H9 (cell line): ENCODE data around the gene TBC1D4. TPM values are rescaled to one million over a fixed set of nuclear protein-coding genes. Genes with fewer than 3 reads are reported as not detected.

ENCODE experiments used
- DNase-seq: peaks from one replicate; pipeline ENCODE4 v3.0.0-alpha.2; 2017
- H2AFZ ChIP-seq: one replicate; pipeline ENCODE4 v1.6.1; 2013; ENCODE audit warnings: mild to moderate bottlenecking, low read length, control low read depth, moderate library complexity
- H2AK5ac ChIP-seq: 2 replicates; pipeline ENCODE4 v1.6.1; 2013; ENCODE audit warnings: low read length, control low read depth, mixed read lengths; ENCODE audit not compliant: insufficient read length
- H2BK120ac ChIP-seq: one replicate; pipeline ENCODE4 v1.6.1; 2013; ENCODE audit warnings: low read depth, mild to moderate bottlenecking, low read length, control low read depth, inconsistent platforms; ENCODE audit not compliant: poor library complexity, severe bottlenecking
- H2BK12ac ChIP-seq: 2 replicates; pipeline ENCODE4 v1.6.1; 2013; ENCODE audit warnings: low read length, control low read depth, mixed read lengths, low read depth; ENCODE audit not compliant: insufficient read length
- H2BK15ac ChIP-seq: 2 replicates; pipeline ENCODE4 v1.6.1; 2013; ENCODE audit warnings: low read depth, low read length, control low read depth
- H2BK20ac ChIP-seq: one replicate; pipeline ENCODE4 v1.6.1; 2013; ENCODE audit warnings: low read depth, mild to moderate bottlenecking, low read length, control low read depth, inconsistent platforms; ENCODE audit not compliant: poor library complexity, severe bottlenecking
- H2BK5ac ChIP-seq: 2 replicates; pipeline ENCODE4 v1.6.1; 2013; ENCODE audit warnings: low read length, control low read depth, mixed read lengths; ENCODE audit not compliant: insufficient read length
- H3K14ac ChIP-seq: 2 replicates; pipeline ENCODE4 v1.6.1; 2013; ENCODE audit warnings: low read length, control low read depth; ENCODE audit not compliant: insufficient read depth
- H3K18ac ChIP-seq: 2 replicates; pipeline ENCODE4 v1.6.1; 2013; ENCODE audit warnings: low read depth, mild to moderate bottlenecking, mixed read lengths, low read length, control low read depth; ENCODE audit not compliant: insufficient read length
- H3K23ac ChIP-seq: 2 replicates; pipeline ENCODE4 v1.6.1; 2013; ENCODE audit warnings: low read length, control low read depth, mixed read lengths, low read depth; ENCODE audit not compliant: insufficient read length
- H3K23me2 ChIP-seq: 2 replicates; pipeline ENCODE4 v1.6.1; 2013; ENCODE audit warnings: low read depth, mild to moderate bottlenecking, mixed read lengths, low read length, control low read depth; ENCODE audit not compliant: insufficient read length, poor library complexity, severe bottlenecking
- H3K27ac ChIP-seq: 2 replicates; pipeline ENCODE4 v1.5.1; 2013; ENCODE audit warnings: low read length, control low read depth, mixed read lengths, low read depth; ENCODE audit not compliant: insufficient read length
- H3K27me3 ChIP-seq: 2 replicates; pipeline ENCODE4 v1.6.1; 2013; ENCODE audit warnings: low read length, control low read depth, inconsistent platforms; ENCODE audit not compliant: insufficient read depth
- H3K4ac ChIP-seq: 2 replicates; pipeline ENCODE4 v1.6.1; 2013; ENCODE audit warnings: low read depth, mild to moderate bottlenecking, control low read depth, inconsistent platforms, low read length, moderate library complexity
- H3K4me1 ChIP-seq: 2 replicates; pipeline ENCODE4 v1.6.1; 2013; ENCODE audit warnings: low read length, control low read depth, inconsistent platforms; ENCODE audit not compliant: insufficient read depth
- H3K4me2 ChIP-seq: 2 replicates; pipeline ENCODE4 v1.6.1; 2013; ENCODE audit warnings: low read length, control low read depth, mixed read lengths; ENCODE audit not compliant: insufficient read length, insufficient read depth
- H3K56ac ChIP-seq: 2 replicates; pipeline ENCODE4 v1.6.1; 2013; ENCODE audit warnings: low read depth, mild to moderate bottlenecking, mixed read lengths, low read length, control low read depth; ENCODE audit not compliant: insufficient read length
- H3K79me1 ChIP-seq: 2 replicates; pipeline ENCODE4 v1.6.1; 2013; ENCODE audit warnings: low read depth, mild to moderate bottlenecking, moderate library complexity, low read length, control low read depth, inconsistent platforms; ENCODE audit not compliant: insufficient read depth, poor library complexity, severe bottlenecking
- H3K79me2 ChIP-seq: 2 replicates; pipeline ENCODE4 v1.6.1; 2013; ENCODE audit warnings: low read length, control low read depth, inconsistent platforms; ENCODE audit not compliant: insufficient read depth
- H3K9ac ChIP-seq: 2 replicates; pipeline ENCODE4 v1.6.1; 2013; ENCODE audit warnings: low read length, control low read depth, mixed read lengths; ENCODE audit not compliant: insufficient read length; ENCODE audit errors: extremely low read depth
- H3K9me3 ChIP-seq: one replicate; pipeline ENCODE4 v1.6.1; 2013; ENCODE audit warnings: low read depth, low read length, inconsistent platforms; ENCODE audit not compliant: control insufficient read depth
- H3T11ph ChIP-seq: one replicate; pipeline ENCODE4 v1.6.1; 2013; ENCODE audit warnings: mild to moderate bottlenecking, low read length, control low read depth, inconsistent platforms
- H4K20me1 ChIP-seq: one replicate; pipeline ENCODE4 v1.6.1; 2013; ENCODE audit not compliant: control insufficient read depth, insufficient read length, insufficient read depth
- H4K5ac ChIP-seq: 2 replicates; pipeline ENCODE4 v1.6.1; 2013; ENCODE audit warnings: low read depth, mild to moderate bottlenecking, mixed read lengths, low read length, control low read depth; ENCODE audit not compliant: insufficient read length
- H4K8ac ChIP-seq: replicated peaks from 2 replicates; pipeline ENCODE4 v1.6.1; 2013; ENCODE audit warnings: low read length, control low read depth, mixed read lengths, low read depth; ENCODE audit not compliant: insufficient read length
- H4K91ac ChIP-seq: 2 replicates; pipeline ENCODE4 v1.6.1; 2013; ENCODE audit warnings: low read depth, mild to moderate bottlenecking, moderate library complexity, mixed read lengths, low read length, control low read depth; ENCODE audit not compliant: insufficient read length
- H3K27ac Mint-ChIP-seq, 3 experiments: 2 replicates in 2 of 3; 3 replicates in 1 of 3; pipeline ENCODE4 v1.8.0; 2020 to 2021; ENCODE audit warnings: mixed read lengths in 3 of 3, mild to moderate bottlenecking in 1 of 3, moderate library complexity in 1 of 3
- H3K27me3 Mint-ChIP-seq: 2 replicates; pipeline ENCODE4 v1.8.0; 2021; ENCODE audit warnings: low read depth, mild to moderate bottlenecking, moderate library complexity, mixed read lengths
- H3K36me3 Mint-ChIP-seq, 3 experiments: 2 replicates in 2 of 3; 3 replicates in 1 of 3; pipeline ENCODE4 v1.8.0; 2020 to 2021; ENCODE audit warnings: low read depth in 3 of 3, mixed read lengths in 3 of 3; ENCODE audit not compliant: insufficient read depth in 1 of 3
- H3K4me1 Mint-ChIP-seq, 2 experiments: 2 replicates each; pipeline ENCODE4 v1.8.0; 2020; ENCODE audit warnings: mixed read lengths in 2 of 2
- H3K4me3 Mint-ChIP-seq, 2 experiments: 2 replicates in 1 of 2; 3 replicates in 1 of 2; pipeline ENCODE4 v1.8.0; 2020 to 2021; ENCODE audit warnings: mild to moderate bottlenecking in 2 of 2, mixed read lengths in 2 of 2, moderate library complexity in 1 of 2
- H3K9me3 Mint-ChIP-seq, 2 experiments: 2 replicates in 1 of 2; 3 replicates in 1 of 2; pipeline ENCODE4 v1.8.0; 2020; ENCODE audit warnings: mild to moderate bottlenecking in 2 of 2, mixed read lengths in 2 of 2, moderate library complexity in 1 of 2
- CTCF ChIP-seq: fragments of 200-600 bp; sonication (generic); conservative IDR thresholded peaks from 3 replicates; pipeline ENCODE4 v1.8.0; 2021; ENCODE audit warnings: antibody characterized with exemption, mild to moderate bottlenecking
- WGBS: extraction: QIAGEN DNeasy Blood & Tissue Kit; methylation state at CpG from one replicate; pipeline ENCODE4 v1.1.7; 2013; ENCODE audit warnings: missing lambda C conversion rate, low lambda C conversion rate, mixed read lengths; ENCODE audit not compliant: insufficient read length; ENCODE audit errors: extremely low coverage; 5-methylcytosine and 5-hydroxymethylcytosine counted together
- total RNA-seq: library from RNA; stranded (reverse); gene quantifications from 2 replicates; pipeline ENCODE4 v1.2.1, GENCODE V29; 2021

TBC1D4 gene
- total RNA-seq, 1 experiment from 2014 or later: 10.5 TPM

- Histone ChIP-seq H3T11ph (no peak overlapping the region), H3K79me2 (no peaks in the 10 kb centered on the region), H3K14ac (no peak overlapping the region), H3K23ac (no peak overlapping the region), H3K9ac (no peak overlapping the region), H3K23me2 (no peaks in the 10 kb centered on the region), H4K5ac (no peak overlapping the region), H2AFZ (no peak overlapping the region), H3K4me1 (no peaks in the 10 kb centered on the region), H2BK12ac (no peak overlapping the region), H2BK20ac (no peak overlapping the region), H3K79me1 (peaks cover 6% of the 10 kb centered on the region), H3K27ac (no peak overlapping the region), H3K9me3 (no peaks in the 10 kb centered on the region), H4K91ac (no peak overlapping the region), H4K20me1 (no peaks in the 10 kb centered on the region), H2BK15ac (no peak overlapping the region), H2BK120ac (no peak overlapping the region), H2AK5ac (no peak overlapping the region), H3K4me2 (no peak overlapping the region), H3K27me3 (no peaks in the 10 kb centered on the region), H3K18ac (no peak overlapping the region), H3K56ac (no peak overlapping the region), H3K4ac (no peak overlapping the region), H2BK5ac (no peak overlapping the region), H4K8ac (no peak overlapping the region)
- H3K4me3 Mint-ChIP-seq: no peak overlapping the region
- no peaks in the 10 kb centered on the region for H3K9me3 Mint-ChIP-seq
- no peak for TF ChIP-seq CTCF
- peaks cover 2 to 4% of the 10 kb centered on the region in 2 experiments; a peak in 3 of 4 replicates for H3K4me1 Mint-ChIP-seq
- no CpG with 5 or more reads among the region's 3 CpGs for WGBS
- no peak overlapping the region for H3K27ac Mint-ChIP-seq
- no peaks in the 10 kb centered on the region for H3K27me3 Mint-ChIP-seq
- no peaks in the 10 kb centered on the region for H3K36me3 Mint-ChIP-seq
- DNase-seq: no peak
These were observed 58.0 kb downstream of the TBC1D4 start for GRCh38 chr13:75423946-75424345.
